Stomach smooth muscle (tissue), 2 donors: Measurements from ENCODE around the gene TAF8.

Experiments used
- H3K27ac ChIP-seq: one replicate; pipeline ENCODE4 v1.7.0; 2013; ENCODE audit warnings: mild to moderate bottlenecking, low read length, inconsistent platforms
- H3K27me3 ChIP-seq, 2 donors: one replicate each; pipeline ENCODE4 v1.7.0; 2013; ENCODE audit warnings: low read length in 2 of 2; ENCODE audit not compliant: insufficient read depth in 2 of 2, control insufficient read depth in 1 of 2
- H3K36me3 ChIP-seq, 2 donors: one replicate each; pipeline ENCODE4 v1.7.0; 2013; ENCODE audit warnings: low read length in 2 of 2; ENCODE audit not compliant: control insufficient read depth in 2 of 2, insufficient read depth in 2 of 2
- H3K4me1 ChIP-seq: one replicate; pipeline ENCODE4 v1.7.0; 2013; ENCODE audit warnings: low read length; ENCODE audit not compliant: control insufficient read depth, insufficient read depth
- H3K4me3 ChIP-seq, 2 donors: one replicate each; pipeline ENCODE4 v1.7.0; 2013; ENCODE audit warnings: low read length in 2 of 2
- H3K9ac ChIP-seq, 2 donors: one replicate each; pipeline ENCODE4 v1.7.0; 2013; ENCODE audit warnings: low read length in 2 of 2, mild to moderate bottlenecking in 1 of 2
- H3K9me3 ChIP-seq, 2 donors: one replicate each; pipeline ENCODE4 v1.7.0; 2013; ENCODE audit warnings: low read length in 2 of 2; ENCODE audit not compliant: control insufficient read depth in 2 of 2
- donor health status: healthy.
- donor health status: Pancreatic carcinoma.

Gene TAF8

DNA sequence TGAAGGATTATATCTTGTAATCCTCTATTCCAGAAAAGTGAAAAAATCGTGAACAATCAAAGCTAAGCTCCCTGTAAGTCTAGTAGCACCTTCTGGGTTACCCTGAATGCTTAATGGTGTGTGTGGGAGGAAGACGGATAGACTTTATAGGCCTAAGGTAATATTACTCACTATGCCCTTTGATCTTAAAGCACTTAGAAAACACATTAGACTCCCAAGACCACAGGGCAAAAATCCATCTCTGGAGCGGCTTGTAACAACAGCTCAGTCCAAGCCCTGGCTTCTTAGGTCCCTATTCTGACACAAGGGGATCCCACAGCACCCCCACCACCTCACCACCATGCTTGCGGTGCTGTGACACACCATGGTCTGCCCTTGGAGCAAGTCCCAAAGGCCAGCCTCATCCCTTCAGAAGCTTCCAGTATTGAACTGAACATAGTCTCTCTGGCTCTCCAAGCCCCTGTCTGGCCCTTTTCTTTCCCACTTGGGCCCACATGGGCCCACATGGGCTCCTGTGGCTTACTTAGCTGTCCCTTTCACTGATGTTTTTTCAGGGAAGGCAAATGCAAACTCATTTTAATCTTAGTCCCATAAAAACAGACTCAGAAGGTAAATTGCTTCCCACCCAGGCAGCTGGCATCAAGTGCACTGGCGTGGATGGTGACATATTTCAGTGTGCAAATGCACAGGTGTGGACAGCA, 63.8 kb downstream of the TAF8 start:
- H3K9me3 ChIP-seq, result peaks cover 0 to 4% of the 10 kb centered on the region in 2 donors
- H3K36me3 ChIP-seq, result no peaks in the 10 kb centered on the region
- no peak overlapping the region for H3K9ac ChIP-seq
- peaks cover 0 to 3% of the 10 kb centered on the region in 2 donors for H3K27me3 ChIP-seq
- peaks cover 7% of the 10 kb centered on the region for H3K4me1 ChIP-seq
- H3K27ac ChIP-seq, result no peak overlapping the region
- H3K4me3 ChIP-seq, result no peak overlapping the region

DNA sequence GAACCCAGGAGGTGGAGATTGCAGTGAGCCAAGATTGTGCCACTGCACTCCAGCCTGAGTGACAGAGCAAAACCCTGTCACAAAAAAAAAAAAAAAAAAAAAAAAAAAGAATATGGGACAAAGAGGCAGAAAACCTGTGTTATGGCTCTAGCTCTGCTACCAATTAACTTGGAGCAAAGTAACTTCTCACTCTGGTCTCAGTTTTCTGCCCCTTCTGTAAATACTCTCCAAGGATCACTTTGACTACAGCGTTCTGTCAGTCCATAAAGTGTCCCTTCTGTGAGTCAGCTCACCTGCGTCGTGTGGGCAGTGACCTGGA, 67.5 kb downstream of the TAF8 start:
- Histone ChIP-seq H3K4me1 (peaks cover 5% of the 10 kb centered on the region), H3K27ac (no peak overlapping the region), H3K4me3 (no peak overlapping the region), H3K36me3 (no peaks in the 10 kb centered on the region), H3K27me3 (peaks cover 0 to 3% of the 10 kb centered on the region in 2 donors), H3K9me3 (no peaks in the 10 kb centered on the region), H3K9ac (no peak overlapping the region)

DNA sequence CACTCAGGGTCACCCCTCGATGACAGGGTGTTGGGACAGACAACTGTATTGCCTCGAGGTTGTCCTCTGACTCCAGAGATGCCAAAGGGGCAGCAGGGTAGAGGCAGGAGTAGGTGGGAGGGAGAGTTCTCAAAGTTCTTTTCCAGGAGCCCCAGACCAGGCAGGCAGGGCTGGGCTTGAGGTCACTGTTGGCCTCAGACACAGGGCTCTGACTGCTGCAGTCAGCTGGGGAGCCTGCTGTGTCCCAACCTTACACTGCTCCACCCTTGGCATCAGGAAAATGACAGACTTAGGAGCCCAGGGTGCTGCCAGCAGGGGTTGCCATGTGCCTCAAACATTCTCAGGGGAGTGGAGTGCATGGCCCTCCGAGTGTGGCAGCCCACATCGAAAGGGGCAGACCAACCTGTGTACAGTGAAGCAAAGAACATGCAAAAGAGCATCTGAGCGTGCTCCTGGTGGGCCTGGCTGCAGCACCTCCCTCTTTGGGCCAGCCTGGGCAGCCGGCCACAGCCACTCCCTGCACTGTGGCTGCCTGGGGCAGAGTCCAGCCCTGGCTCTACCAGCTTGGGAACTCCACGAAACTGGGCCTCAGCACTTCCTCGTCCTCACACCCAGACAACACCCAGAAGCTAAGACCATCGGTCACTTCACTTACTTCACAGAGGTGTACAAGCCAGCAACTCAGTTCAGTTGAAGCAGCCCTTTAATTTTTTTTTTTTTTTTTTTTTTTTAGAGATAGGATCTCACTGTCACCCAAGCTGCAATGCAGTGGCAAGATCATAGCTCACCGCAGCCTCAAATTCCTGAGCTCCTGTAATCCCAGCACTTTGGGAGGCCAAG, 68.1 kb downstream of the TAF8 start:
- Histone ChIP-seq H3K9ac (no peak overlapping the region), H3K36me3 (no peaks in the 10 kb centered on the region), H3K27ac (no peak overlapping the region), H3K27me3 (peaks cover 0 to 3% of the 10 kb centered on the region in 2 donors), H3K4me3 (no peak overlapping the region), H3K4me1 (peaks cover 5% of the 10 kb centered on the region), H3K9me3 (no peaks in the 10 kb centered on the region)

DNA sequence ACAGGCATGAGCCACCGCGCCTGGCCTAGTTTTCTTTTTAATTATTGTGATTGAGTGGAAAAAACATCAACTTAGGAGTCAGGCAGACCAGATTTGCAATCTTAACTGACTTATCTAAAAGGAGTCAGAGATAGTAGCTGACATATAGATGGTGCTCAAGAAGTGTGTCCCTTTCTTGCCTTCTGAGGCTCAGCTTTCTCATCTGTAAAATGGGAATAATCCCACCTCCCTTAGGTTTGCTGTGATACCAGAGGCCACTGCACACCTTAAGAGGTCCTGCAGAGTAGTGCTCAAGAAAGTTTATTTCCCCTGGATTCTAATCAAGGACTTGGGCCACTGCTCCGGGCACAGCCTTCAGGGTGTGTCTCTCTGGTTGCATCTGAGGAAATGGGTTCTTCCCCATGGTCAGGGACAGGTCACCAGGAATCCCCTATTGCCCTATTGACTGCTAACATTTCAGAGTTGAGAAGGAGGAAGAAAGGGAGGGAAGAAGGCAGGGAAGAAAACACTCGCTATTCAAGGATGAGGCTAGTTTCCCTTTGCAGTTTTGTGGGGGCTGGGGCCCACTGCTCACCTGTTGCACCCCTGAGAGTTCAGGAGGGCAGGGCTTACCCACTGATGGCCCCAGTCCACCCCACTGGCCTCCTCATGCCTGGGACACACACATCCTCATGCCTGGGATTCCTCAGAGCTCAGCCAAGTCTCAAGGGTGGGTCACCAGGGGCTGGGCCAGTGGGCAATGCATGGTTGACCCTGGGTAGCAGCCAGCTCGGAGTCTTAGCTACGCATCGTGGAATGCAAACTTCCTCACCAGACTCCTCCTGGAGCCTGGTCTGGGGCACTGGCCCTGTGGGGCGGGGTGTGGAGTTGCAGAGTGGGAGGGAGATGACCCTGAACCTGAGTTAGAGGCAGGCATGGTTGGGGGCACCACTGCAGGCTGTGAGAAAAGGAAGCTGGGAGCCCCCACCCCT, 70.9 kb downstream of the TAF8 start:
- Histone ChIP-seq H3K9me3 (no peaks in the 10 kb centered on the region), H3K36me3 (no peaks in the 10 kb centered on the region), H3K4me1 (peaks cover 5% of the 10 kb centered on the region), H3K27ac (no peak overlapping the region), H3K27me3 (no peaks in the 10 kb centered on the region), H3K4me3 (no peak overlapping the region), H3K9ac (no peak overlapping the region)

DNA sequence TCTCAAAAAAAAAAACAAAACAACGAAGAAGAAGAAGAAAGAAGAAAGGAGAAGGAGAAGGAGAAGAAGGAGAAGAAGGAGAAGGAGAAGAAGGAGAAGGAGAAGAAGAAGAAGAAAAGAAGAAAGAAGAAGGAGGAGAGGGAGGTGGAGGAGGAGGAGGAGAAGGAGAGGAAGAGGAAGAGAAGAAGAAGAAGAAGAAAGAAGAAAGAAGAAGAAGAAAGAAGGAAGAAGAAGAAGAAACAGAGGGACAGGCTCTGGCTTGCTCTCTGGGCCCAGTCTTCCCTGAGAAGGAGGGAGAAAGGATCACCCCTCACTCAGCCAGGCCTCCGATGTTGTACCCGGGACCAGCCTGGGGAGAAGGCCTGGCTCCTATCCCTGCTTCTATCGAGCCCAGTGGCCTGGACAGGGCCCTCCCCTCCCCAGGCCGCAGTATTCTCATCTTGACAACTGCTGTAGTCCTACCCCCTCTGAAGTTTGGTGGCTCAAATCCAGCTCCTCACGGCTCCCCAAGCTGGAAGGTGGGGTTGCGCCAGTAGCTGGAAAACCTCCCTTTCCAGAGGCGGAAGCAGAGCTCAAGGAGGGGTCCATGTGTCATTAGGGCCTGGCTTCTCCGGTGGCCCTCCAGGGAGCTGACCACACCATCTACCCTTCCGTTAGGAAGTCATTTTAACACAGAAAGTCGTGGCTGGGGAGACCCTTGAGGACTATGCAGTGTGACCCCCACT, 73.2 kb downstream of the TAF8 start:
- no peak overlapping the region for H3K4me3 ChIP-seq
- H3K9ac ChIP-seq, result no peak overlapping the region
- H3K4me1 ChIP-seq, result peaks cover 1% of the 10 kb centered on the region
- H3K36me3 ChIP-seq, result no peaks in the 10 kb centered on the region
- no peaks in the 10 kb centered on the region for H3K9me3 ChIP-seq
- H3K27ac ChIP-seq, result no peak overlapping the region
- H3K27me3 ChIP-seq, result no peaks in the 10 kb centered on the region

GRCh38 chr6:42124223-42124836, 74.0 kb downstream of the TAF8 start:
- Histone ChIP-seq H3K4me1 (no peaks in the 10 kb centered on the region), H3K4me3 (no peak overlapping the region), H3K9ac (no peak overlapping the region), H3K9me3 (no peaks in the 10 kb centered on the region), H3K27ac (no peak overlapping the region), H3K36me3 (no peaks in the 10 kb centered on the region), H3K27me3 (no peaks in the 10 kb centered on the region)

GRCh38 chr6:42125231-42125630, 74.9 kb downstream of the TAF8 start:
- Histone ChIP-seq H3K4me1 (no peaks in the 10 kb centered on the region), H3K27ac (no peak overlapping the region), H3K27me3 (no peaks in the 10 kb centered on the region), H3K4me3 (no peak overlapping the region), H3K36me3 (no peaks in the 10 kb centered on the region), H3K9me3 (no peaks in the 10 kb centered on the region), H3K9ac (no peak overlapping the region)

GRCh38 chr6:42125663-42126062, 75.3 kb downstream of the TAF8 start:
- Histone ChIP-seq H3K27ac (no peak overlapping the region), H3K4me3 (no peak overlapping the region), H3K9me3 (no peaks in the 10 kb centered on the region), H3K4me1 (no peaks in the 10 kb centered on the region), H3K27me3 (no peaks in the 10 kb centered on the region), H3K9ac (no peak overlapping the region), H3K36me3 (no peaks in the 10 kb centered on the region)

- H3K9ac ChIP-seq, result no peak overlapping the region
- H3K36me3 ChIP-seq, result no peaks in the 10 kb centered on the region
- H3K4me3 ChIP-seq, result no peak overlapping the region
- H3K9me3 ChIP-seq, result no peaks in the 10 kb centered on the region
- no peaks in the 10 kb centered on the region for H3K27me3 ChIP-seq
- H3K4me1 ChIP-seq, result no peaks in the 10 kb centered on the region
- no peak overlapping the region for H3K27ac ChIP-seq
These were observed 78.4 kb downstream of the TAF8 start for GRCh38 chr6:42128460-42129359.
